HL-60 (cell line): ENCODE results near the gene SSRP1.

Experiments used
- DNase-seq, 2 experiments: peaks; one replicate each; pipeline ENCODE4 v3.0.0-alpha.2; 2010 to 2020; ENCODE audit warnings: low read depth in 1 of 2, low spot score in 1 of 2
- H3K27ac ChIP-seq: fragments of 250-450 bp; sonication (Bioruptor Pico); replicated peaks from 2 replicates; pipeline ENCODE4 v1.5.1; 2020; ENCODE audit warnings: mild to moderate bottlenecking, moderate library complexity
- H3K27me3 ChIP-seq: fragments of 250-450 bp; sonication (Bioruptor Pico); 2 replicates; pipeline ENCODE4 v1.5.1; 2021; ENCODE audit warnings: mild to moderate bottlenecking, moderate library complexity; ENCODE audit not compliant: insufficient read depth, poor library complexity, severe bottlenecking
- H3K4me3 ChIP-seq: replicated peaks from 2 replicates; pipeline ENCODE4 v1.5.1; 2011; ENCODE audit warnings: mild to moderate bottlenecking, control low read depth, low read length; ENCODE audit not compliant: insufficient read depth
- GABPA ChIP-seq: IDR thresholded peaks from 2 replicates; pipeline ENCODE4 v1.6.1; 2012; ENCODE audit warnings: low read depth
- POLR2AphosphoS5 ChIP-seq: IDR thresholded peaks from 2 replicates; pipeline ENCODE4 v1.6.1; 2012; ENCODE audit warnings: low read depth
- SPI1 ChIP-seq: IDR thresholded peaks from 2 replicates; pipeline ENCODE4 v1.6.1; 2012; ENCODE audit warnings: low read depth, mild to moderate bottlenecking, borderline replicate concordance
- TF ChIP-seq, protein P1 (sequence below): IDR thresholded peaks from 2 replicates; pipeline ENCODE4 v1.6.1; 2012; ENCODE audit warnings: low read depth; ENCODE audit not compliant: insufficient replicate concordance
- TF ChIP-seq, protein P2 (sequence below): IDR thresholded peaks from one replicate; pipeline ENCODE4 v1.5.1; 2011; ENCODE audit warnings: low read length, control low read depth, inconsistent platforms; ENCODE audit not compliant: insufficient read depth

The SSRP1 gene

DNA sequence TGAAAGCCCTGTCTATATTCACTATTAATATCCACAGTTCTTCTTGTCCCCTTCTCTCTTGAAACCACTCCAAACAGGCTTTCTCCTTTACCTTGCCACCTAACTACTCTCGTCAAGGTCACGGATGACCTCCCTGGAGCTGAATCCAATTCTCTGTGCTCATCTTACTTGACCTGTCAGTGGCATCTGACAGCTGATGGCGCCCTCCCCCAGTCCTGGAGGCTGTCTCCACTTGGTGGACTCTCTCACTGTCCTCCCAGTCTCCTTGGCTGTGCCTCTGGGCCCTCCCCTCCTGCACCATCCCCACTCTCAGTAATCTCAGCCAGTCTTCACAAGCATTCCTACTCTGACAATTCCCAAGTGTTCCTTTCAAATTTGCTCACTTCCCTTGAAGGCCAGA is 19.7 kb downstream of the SSRP1 start:
- TF ChIP-seq GABPA (no peak), POLR2AphosphoS5 (no peak), SPI1 (no peak)
- TF ChIP-seq, protein P1, sequence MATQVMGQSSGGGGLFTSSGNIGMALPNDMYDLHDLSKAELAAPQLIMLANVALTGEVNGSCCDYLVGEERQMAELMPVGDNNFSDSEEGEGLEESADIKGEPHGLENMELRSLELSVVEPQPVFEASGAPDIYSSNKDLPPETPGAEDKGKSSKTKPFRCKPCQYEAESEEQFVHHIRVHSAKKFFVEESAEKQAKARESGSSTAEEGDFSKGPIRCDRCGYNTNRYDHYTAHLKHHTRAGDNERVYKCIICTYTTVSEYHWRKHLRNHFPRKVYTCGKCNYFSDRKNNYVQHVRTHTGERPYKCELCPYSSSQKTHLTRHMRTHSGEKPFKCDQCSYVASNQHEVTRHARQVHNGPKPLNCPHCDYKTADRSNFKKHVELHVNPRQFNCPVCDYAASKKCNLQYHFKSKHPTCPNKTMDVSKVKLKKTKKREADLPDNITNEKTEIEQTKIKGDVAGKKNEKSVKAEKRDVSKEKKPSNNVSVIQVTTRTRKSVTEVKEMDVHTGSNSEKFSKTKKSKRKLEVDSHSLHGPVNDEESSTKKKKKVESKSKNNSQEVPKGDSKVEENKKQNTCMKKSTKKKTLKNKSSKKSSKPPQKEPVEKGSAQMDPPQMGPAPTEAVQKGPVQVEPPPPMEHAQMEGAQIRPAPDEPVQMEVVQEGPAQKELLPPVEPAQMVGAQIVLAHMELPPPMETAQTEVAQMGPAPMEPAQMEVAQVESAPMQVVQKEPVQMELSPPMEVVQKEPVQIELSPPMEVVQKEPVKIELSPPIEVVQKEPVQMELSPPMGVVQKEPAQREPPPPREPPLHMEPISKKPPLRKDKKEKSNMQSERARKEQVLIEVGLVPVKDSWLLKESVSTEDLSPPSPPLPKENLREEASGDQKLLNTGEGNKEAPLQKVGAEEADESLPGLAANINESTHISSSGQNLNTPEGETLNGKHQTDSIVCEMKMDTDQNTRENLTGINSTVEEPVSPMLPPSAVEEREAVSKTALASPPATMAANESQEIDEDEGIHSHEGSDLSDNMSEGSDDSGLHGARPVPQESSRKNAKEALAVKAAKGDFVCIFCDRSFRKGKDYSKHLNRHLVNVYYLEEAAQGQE, result no peak
- TF ChIP-seq, protein P2, sequence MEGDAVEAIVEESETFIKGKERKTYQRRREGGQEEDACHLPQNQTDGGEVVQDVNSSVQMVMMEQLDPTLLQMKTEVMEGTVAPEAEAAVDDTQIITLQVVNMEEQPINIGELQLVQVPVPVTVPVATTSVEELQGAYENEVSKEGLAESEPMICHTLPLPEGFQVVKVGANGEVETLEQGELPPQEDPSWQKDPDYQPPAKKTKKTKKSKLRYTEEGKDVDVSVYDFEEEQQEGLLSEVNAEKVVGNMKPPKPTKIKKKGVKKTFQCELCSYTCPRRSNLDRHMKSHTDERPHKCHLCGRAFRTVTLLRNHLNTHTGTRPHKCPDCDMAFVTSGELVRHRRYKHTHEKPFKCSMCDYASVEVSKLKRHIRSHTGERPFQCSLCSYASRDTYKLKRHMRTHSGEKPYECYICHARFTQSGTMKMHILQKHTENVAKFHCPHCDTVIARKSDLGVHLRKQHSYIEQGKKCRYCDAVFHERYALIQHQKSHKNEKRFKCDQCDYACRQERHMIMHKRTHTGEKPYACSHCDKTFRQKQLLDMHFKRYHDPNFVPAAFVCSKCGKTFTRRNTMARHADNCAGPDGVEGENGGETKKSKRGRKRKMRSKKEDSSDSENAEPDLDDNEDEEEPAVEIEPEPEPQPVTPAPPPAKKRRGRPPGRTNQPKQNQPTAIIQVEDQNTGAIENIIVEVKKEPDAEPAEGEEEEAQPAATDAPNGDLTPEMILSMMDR, result no peak
- Histone ChIP-seq H3K27ac (no peak overlapping the region), H3K4me3 (no peak overlapping the region), H3K27me3 (no peaks in the 10 kb centered on the region)
- no peak for DNase-seq

DNA sequence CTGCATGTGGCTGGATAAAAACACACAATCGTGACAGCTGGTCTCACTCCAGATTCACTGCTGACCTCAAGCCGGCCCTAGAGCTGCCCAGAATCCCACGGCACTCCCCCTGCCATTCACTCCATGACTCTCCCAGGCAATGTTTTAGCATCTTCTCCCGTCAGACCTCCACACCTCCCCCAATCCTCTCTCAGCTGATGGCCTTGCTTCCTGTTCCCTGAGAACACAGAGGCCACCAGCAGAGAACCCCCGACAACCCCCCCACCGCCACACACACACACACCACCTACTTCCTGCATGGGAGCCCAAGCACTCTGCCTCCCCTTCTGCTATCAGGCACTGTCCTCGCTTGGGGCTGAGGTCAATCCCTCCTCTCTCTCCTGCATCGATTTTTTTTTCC is 20.2 kb downstream of the SSRP1 start:
- Histone ChIP-seq H3K27ac (no peak overlapping the region), H3K4me3 (no peak overlapping the region), H3K27me3 (no peaks in the 10 kb centered on the region)
- TF ChIP-seq, protein P1, result no peak
- TF ChIP-seq POLR2AphosphoS5, result no peak
- no peak for TF ChIP-seq GABPA
- TF ChIP-seq SPI1, result no peak
- TF ChIP-seq, protein P2, result no peak
- DNase-seq, result no peak

DNA sequence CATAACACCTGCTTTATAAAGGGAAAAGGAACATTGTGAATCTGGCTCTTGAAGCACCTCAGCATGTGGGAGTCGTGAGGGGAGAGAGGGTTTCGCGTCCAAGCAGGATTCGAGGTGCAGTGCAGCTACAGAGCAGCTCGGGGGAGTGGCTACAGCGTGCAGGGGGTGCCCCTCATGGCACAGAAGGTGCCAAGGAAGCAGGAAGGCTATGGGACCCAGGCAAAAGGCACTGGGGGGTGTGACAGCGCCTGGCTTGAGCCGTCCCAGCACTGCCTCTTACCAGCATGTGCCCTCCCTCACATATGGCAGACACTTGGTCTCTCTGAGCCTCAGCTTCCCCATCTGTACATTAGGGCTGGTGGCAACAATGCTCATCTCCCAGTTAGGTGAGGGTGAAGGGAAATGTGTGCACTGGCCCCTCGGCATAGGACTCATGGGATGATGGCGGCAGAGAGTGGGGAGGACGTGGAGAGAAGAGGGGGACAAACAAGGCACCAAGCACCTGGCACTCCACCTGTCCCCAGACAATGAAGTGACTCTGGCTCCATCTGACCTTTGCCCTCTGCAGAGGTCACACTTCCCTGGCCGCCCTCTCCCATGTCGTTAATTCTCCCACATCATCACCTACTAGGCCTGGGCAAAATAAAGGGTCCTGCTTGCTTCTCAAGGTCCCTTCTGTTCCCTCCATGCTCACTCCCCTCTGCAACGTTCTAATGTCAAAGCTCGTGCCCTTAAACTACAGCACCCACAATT is 21.3 kb downstream of the SSRP1 start:
- Histone ChIP-seq H3K27ac (no peak overlapping the region), H3K27me3 (no peaks in the 10 kb centered on the region), H3K4me3 (no peak overlapping the region)
- no peak for DNase-seq
- TF ChIP-seq, protein P1, result no peak
- TF ChIP-seq, protein P2, result no peak
- TF ChIP-seq SPI1 (no peak), GABPA (no peak), POLR2AphosphoS5 (no peak)
